ES-I3 (cell line): ENCODE measurements around the gene RHBDD3.

Experiments
- H3K36me3 ChIP-seq: 2 replicates; pipeline ENCODE4 v1.6.1; 2013; ENCODE audit warnings: mild to moderate bottlenecking, low read length, control low read depth, moderate library complexity; ENCODE audit not compliant: insufficient read depth
- H3K4me1 ChIP-seq: 2 replicates; pipeline ENCODE4 v1.6.1; 2013; ENCODE audit warnings: mild to moderate bottlenecking, control low read depth, low read length; ENCODE audit not compliant: insufficient read depth
- H3K9ac ChIP-seq: 2 replicates; pipeline ENCODE4 v1.6.1; 2013; ENCODE audit warnings: low read depth, mild to moderate bottlenecking, low read length, moderate library complexity
- H3K9me3 ChIP-seq: 2 replicates; pipeline ENCODE4 v1.6.1; 2013; ENCODE audit warnings: mild to moderate bottlenecking, low read length, moderate library complexity; ENCODE audit not compliant: control insufficient read depth, insufficient read depth

RHBDD3 gene

DNA sequence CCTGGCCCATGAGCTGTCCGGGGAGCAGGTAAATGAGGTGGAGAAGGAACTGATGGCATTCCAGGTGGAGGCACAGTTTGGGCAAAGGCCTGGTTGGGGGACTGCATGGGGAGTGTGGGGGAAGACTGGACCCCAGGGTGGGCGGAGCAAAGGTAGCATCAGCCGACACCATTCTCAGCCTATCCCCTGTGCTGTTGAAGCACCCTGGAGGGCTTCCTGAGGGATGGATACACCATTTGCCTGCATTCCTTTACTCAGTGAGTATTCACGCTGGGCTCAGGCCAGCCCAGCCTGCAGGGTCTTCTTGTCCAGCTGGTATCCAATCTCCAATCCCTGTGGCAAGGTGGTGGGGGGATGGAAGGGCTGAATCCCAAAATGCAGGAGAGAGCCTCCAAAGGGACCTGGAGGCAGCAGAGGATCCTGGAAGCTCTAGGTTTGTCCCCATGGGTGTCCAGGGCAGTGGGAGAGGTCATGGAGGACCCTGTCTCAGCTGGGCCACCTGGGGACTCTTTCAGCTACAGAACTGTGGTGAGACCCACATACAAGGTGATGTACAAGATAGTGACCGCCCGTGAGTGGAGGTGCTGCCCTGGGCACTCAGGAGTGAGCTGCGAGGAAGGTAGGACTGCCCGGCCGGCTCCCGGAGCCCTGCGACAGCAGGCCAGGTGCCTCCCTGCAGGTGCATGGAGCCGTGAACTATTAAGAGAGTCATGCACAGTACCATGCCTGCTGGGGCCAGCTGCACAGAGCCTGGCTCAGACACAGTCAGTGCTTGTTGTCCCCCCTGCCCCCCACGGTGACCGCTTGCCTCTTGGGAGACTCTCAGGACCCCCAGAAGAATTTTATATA, 52.5 kb downstream of the RHBDD3 start:
- H3K9ac ChIP-seq, result no peak overlapping the region
- no peaks in the 10 kb centered on the region for H3K9me3 ChIP-seq
- no peaks in the 10 kb centered on the region for H3K36me3 ChIP-seq
- peaks cover 4% of the 10 kb centered on the region; the same call in 1 of the 2 replicates for H3K4me1 ChIP-seq

DNA sequence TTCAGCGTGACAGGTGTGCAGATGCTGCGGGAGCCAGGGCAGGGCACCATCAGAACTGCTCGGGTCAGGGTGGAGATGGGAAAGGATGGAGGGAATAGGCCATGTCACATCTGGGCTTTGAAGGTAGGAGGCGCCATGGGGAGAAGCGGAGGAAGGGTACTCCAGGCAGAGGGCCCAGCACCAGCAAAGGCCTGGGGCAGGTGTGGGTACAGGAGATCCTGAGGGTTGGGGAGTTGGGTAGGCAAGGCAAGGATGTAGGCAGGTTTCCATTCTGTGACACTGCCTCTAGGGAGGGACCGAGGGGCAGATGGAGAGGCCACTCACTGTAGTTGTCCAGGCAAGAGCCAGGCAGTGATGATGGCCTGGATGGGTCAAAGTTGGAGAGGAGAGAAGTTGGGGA, 53.5 kb downstream of the RHBDD3 start:
- Histone ChIP-seq H3K9ac (no peak overlapping the region), H3K4me1 (no peaks in the 10 kb centered on the region; the same call in 1 of the 2 replicates), H3K9me3 (no peaks in the 10 kb centered on the region), H3K36me3 (no peaks in the 10 kb centered on the region)

DNA sequence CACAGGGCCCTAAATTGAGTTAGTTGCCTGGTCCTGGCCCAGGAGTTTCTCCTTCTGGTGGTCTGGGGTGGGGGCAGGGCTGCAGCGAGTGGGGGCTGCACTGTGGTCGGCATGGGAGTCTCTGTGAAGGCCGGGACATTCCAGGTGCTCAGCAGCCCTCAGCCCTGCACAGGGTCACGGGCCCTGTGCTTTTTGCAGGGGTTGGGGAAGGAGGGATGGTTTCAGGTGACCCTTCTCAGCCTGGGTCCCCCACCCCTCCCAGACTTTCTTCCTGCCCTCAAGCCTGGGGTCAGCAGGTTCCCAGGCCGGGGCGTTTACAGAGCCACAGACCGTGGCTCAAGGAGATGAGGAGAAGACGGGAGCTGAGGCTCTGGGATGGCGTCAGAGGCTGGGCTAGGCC, 54.3 kb downstream of the RHBDD3 start:
- no peak overlapping the region for H3K9ac ChIP-seq
- H3K4me1 ChIP-seq, result no peaks in the 10 kb centered on the region; the same call in 1 of the 2 replicates
- no peaks in the 10 kb centered on the region for H3K36me3 ChIP-seq
- H3K9me3 ChIP-seq, result no peaks in the 10 kb centered on the region

DNA sequence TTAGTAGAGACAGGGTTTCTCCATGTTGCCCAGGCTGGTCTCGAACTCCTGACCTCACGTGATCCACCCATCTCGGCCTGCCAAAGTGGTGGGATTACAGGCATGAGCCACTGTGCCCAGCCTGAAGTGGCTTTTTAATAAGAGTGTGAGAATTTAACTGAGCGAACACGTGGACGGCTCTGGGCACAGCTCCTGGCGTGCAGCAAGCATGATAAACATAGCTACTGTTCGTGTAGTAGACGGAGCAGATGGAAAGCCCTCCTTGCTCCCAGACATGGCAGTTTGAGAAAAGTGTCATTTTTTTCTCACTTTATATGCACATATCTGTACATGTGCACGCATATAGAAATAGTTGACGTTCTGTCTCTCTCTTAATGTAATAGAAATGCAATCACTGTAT, 55.0 kb downstream of the RHBDD3 start:
- Histone ChIP-seq H3K4me1 (no peaks in the 10 kb centered on the region; the same call in 1 of the 2 replicates), H3K9me3 (no peaks in the 10 kb centered on the region), H3K36me3 (no peaks in the 10 kb centered on the region), H3K9ac (no peak overlapping the region)

DNA sequence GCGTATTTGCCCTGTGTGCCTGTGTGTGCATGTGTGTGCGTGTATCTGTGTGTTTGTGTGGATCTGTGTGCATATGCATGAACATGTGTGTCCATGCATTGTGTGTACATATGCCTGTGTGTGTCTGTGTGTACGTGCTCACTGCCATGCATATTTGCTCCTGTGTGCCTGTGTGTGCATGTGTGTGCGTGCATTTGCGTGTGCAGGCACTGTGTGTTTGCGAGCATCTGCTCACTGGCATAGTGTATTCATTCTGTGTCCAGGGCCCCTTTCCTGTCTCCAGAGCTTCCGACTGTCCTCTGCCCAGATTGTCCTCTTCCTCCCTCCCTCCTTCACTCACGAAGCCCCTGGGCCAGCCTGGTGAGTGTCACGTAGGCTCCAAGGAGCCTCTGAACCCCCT, 56.3 kb downstream of the RHBDD3 start:
- Histone ChIP-seq H3K9ac (no peak overlapping the region), H3K36me3 (no peaks in the 10 kb centered on the region), H3K4me1 (peaks cover 8% of the 10 kb centered on the region; the same call in 1 of the 2 replicates), H3K9me3 (no peaks in the 10 kb centered on the region)

DNA sequence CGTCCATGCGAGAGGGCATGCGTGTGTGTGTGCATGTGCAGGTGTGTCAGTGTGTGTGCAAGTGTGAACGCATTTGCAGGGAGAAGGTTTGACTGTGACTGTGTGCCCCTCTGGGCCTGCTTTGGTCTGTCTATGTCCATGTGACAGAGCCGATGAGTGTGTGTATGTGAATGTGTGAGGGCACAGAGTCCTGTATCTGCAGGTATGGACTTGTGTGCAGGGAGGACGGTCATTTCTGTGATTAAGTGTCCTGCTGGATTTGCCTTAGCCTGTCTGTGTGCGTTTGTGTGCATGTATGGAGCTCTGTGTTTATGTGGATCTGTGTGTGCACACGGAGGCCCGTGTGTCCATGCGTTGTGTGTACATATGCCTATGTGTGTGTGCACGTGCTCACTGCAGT, 56.7 kb downstream of the RHBDD3 start:
- H3K9ac ChIP-seq, result no peak overlapping the region
- no peaks in the 10 kb centered on the region for H3K9me3 ChIP-seq
- no peaks in the 10 kb centered on the region for H3K36me3 ChIP-seq
- H3K4me1 ChIP-seq, result peaks cover 8% of the 10 kb centered on the region; the same call in 1 of the 2 replicates
